GM18867 (cell line): ENCODE results near the gene ATF6B.
"Not testable (repeated sequence)": the region's sequence is repeated elsewhere in the genome, so short reads cannot be mapped to it uniquely, and the experiment has no call there.

ENCODE experiments used
- ATAC-seq: cut with Tn5 transposase; IDR thresholded peaks from one replicate; pipeline ENCODE4 v1.9.1; 2021; ENCODE audit warnings: mild to moderate bottlenecking, moderate library complexity; ENCODE audit not compliant: unreplicated experiment

ATF6B gene

GRCh38 chr6:32154514-32155161, 26.6 kb upstream of the ATF6B start:
- peak; percentile 51 for ATAC-seq

- peak; percentile 20 for ATAC-seq
These were observed 25.8 kb upstream of the ATF6B start, which contains the start of gene PPT2 for GRCh38 chr6:32153564-32154513. PPT2 (plus strand) TSS chr6:32154141; CDS start chr6:32154595, 454 bp downstream.

- no peak for ATAC-seq
These were observed 24.9 kb upstream of the ATF6B start for GRCh38 chr6:32152769-32153563.

DNA sequence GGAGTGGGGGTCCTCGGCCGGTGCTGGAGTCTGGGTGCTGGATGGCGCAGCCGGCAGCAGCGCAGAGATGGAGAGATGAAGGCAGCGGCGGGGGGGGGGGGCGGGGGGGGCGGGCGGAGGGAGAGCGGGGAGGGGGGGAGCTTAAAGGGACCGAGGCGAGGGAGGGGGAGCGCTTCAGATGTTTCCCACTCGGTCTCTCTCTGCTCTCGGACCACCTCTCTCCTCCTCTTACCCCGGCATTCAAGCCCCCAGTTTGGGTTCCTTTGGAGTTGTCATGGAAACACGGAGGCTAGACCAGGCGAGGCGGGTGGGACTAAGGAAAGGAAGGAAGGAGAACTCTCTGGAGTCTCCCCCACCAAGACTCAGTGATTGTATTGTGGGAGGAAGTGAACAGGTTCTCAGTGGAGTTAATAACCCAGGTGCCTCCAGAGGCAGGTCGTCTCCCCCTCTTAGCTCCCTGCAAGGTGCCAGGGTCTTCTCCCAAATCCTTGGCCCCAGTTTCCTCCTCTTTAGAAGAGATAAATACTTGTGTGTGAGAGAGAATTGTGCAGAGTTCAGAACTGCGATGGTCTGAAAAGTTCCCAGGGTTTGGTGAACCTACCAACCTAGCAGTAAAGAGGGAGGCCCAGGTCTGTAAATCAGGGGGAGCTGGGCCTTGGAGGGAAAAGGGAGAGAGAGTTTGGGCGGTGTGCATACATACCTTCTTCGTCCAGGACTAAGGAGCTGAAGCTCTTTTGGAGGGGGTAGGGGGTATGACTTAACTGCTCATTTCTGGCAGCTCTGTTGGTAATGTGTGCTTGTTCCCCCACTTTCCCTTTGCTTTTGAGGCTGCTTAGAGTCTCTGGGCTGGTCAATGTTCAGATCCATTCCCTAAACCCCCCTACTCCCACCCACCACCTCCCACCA, 24.1 kb upstream of the ATF6B start, which contains the start of gene PRRT1:
Gene PRRT1, minus strand, starts transcription at position 77 of the 906 bp plus-strand sequence. CDS start 112 bp downstream, outside the sequence.
- ATAC-seq, result no peak

DNA sequence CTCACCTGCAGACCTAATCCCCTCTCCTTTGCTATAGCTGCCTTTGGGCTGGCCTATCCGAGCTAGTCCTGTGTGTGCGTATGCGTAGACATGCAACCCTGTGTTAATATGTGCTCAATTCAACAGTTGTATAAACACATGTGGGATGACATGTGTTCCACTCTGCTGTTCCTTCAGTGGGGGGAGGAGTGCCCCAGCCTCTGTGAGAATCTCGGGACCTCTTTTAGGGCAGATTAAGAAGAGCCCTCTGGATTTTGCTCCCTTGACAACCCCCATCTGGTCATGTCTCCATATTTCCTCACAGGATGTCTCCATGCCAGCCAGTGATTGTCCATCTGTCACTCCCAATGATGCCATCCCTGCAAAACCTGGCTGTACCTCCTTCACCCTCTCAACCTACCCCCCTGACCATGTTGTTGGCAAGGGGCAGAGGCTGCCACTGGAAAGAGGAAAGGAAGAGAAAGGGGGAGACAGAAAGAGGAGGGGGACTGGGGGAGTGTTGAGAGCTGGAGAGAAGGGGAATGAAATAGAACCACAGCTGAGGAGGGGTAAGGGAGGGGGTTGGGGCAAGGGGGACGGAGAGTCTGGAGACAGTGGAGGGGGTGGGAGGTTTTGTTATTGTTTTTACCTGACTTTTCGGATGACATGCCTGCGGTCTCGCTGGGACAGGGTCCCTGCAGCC, 23.3 kb upstream of the ATF6B start:
- no peak for ATAC-seq

GRCh38 chr6:32149932-32150870, 22.2 kb upstream of the ATF6B start:
- no peak for ATAC-seq

DNA sequence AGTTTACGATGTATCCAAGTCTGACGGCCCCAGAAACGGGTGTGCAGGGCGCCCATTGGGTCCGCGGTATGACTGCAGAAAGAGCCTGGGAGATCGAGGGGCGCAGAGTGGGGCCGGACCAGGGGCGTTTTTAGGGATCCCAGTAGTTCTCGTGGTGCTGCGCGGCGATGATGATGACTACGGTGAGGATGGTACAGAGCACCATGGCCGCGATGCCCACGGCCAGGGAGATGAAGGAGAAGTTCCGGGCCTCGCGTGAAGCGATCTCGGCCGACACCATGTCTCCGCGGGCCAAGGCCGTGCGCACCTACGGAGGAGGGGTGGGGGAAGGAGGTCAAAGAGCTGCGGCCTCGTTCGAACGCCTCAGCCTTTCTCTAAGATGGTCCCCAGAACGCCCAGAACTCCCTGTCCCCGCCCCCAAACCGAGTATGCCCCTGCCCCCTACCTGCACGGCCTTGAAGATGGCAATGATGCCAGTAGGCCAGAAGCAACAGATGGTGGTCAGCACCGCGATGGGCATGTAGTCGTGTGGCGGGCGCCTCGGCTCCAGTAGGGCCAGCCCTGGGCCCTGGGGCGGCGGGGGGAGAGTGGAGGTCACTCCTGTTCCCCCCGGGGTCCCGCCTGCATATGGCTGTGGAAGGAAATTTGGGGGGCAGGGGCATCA, 21.2 kb upstream of the ATF6B start:
- no peak for ATAC-seq

DNA sequence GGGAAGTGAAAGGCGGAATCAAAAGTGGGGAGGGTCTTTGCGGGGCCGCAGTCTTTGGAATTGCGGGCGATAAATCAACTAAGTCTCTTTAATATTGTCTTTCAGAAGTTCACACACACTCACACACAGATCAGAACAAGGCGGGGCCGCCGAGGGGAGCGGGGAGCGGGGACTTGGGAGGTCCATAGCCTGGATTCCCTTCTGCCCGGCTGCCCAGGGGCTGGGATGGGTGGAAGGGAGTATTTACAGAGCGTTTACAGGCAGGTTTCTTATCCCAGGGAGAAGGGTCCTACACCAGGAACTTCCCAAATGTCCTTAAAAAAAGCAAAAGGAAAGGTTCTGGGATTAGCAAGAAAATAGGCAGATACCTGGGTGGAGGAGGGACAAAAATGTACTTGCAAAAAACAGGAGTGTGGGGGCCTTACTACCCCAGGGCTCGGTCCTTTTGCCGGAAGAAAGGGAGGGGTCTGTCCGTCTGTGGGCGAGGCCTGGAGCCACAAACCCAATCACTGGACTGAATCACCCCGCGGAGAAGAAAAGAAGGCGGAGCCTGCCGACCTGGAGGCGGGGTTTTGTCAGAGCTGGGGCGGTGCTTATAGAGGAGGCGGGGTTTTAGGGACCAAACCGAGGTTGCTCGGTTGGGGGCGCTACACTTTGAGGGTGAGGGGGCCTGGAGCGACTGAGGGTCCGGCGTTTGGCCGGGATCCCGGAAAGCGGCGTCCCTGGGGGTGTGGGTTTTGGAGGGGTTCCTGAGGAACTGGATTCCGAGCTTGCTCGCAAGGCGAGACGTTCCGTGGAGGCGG, 20.4 kb upstream of the ATF6B start:
- ATAC-seq, result no peak

DNA sequence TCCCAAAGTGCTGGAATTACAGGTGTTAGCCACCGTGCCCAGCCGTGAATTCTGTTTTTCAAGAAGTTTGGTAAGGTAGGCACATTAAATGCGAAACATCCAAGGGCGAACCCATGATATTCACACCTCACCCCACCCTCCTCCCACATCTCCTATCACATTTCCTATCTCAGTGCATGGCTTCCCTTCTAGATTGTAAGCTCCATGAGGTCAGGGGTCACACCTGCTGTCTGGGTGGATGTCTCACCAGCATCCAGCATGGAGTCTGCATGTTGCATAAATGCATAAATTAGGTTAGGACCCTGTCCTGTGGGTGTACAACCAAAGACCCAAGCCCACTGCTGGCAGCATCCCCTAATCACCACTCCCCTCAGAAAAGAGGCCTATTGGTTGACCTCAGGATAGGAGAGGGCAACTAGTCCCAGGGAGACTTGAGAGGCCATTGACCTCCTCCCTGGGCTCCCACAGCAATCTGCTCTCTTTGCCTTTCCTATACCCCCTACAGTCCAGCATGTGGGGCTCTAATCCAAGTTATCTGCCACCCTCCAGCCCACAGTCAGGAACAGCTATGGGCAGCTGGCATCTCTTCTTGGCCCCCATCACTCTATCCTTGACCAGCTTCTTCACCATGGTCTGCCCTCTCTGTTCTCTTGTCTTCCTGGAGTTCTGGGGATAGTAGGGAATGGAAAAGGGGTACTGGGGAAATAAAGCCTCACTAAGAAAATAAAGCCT, 19.5 kb upstream of the ATF6B start:
- ATAC-seq, result no peak

GRCh38 chr6:32146687-32147086, 18.6 kb upstream of the ATF6B start:
- no peak for ATAC-seq

DNA sequence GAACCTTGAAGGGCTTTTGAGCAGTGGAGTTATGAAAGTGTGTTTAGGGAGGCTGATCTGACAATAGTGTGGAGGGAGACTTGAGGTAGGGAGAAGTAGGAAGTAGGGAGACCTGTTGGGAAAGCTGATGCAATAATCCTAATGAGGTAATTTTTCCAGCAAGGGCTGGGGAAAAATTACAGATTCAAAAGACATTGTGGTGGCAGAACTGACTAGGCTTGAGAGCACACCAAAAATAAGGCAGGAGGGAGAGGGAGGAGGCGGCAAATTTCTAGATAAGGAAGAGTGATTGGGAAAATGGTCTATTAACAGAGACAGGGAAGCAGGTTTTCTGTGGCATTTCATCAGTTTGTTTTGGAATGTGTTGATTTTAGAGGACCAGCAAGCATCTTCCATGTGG, 18.2 kb upstream of the ATF6B start:
- ATAC-seq, result no peak

- not testable (repeated sequence) for ATAC-seq
These were observed 16.2 kb upstream of the ATF6B start for GRCh38 chr6:32144238-32144637.

DNA sequence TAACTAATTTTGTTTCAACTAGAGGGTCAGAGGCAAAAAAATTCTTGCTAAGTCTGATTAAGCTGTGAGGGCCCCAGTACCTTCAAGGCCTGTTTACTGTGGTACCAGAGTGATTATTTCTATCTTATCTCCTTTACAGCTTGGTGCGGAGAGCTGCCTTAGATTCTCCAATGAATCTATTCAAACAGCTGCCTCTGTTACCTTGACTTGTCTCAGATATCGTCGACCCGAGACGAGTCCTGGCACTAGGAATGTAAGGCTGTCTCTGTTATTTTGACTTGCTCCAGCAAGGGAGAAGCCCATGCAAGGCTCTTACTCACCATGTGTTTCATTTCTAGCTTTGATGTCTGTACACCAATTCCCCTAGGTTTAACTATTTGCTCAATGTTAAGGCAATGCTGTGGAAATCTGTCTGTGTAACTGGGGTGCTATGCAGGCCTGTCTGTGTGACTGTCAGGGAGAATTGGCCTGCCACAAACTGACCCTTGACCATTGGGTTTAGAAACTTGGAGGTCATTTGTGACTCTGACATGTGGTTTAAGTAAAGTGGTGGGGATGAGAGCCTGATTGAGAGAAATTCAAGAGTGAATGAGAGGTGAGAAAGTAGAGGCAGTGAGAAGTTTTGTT, 12.5 kb upstream of the ATF6B start:
- ATAC-seq, result no peak

DNA sequence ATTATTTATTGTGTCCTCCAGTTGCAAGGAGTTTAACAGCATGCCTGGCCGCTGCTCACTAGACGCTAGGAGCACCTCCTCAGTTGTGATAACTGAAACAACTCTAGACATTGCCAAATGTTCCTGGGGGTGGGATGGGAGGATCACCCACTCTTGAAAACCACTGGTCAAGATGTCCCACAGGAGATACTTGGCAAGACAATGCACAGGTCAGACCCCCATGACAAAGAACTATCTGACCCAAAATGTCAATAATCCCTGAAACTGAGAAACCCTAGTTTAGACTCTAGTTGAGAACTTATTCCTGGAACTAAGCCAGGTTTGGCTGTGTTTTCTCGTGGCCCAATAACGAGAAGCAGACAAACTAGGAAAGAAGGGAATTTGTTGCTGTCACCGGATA, 11.5 kb upstream of the ATF6B start:
- ATAC-seq, result no peak

DNA sequence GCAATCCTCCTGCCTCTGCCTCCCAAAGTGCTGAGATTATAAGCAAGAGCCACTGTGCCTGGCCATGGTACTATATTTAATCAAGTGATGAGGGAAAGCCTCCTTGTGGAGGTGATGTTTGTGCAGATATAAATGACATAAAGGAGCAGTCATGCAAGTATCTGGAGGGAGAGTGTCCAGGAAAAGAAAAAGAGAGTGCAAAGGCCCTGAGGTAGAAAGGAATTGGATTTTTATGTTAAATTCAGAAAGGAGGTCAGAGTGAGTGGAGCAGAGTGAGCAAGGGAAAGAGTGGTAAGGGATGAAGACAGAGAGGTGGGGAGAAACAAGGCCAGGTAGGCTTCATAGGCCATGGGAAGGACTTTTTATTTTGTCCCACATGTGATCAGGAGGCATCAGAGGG, 9.4 kb upstream of the ATF6B start:
- no peak for ATAC-seq

DNA sequence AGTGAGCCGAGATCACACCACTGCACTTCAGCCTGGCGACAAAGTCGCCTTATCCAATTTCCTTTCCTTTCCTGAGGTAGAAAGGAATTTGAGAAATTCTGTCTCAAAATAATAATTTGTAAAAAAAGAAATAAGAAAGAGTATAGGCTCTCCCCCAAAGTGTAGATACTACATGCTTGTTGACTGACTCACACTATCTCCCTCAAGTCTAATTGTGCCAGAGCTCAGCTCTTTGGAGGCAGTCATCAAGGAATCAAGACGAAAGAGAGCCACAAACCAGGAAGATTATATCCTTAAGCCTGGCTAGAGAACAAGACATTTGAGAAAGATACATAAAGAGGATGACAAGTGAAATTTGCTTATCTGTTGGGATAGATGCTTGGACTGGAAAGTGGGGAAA, 5.7 kb upstream of the ATF6B start:
- no peak for ATAC-seq
